NCI-H748 (cell line): Measurements from ENCODE around the gene SEC24D.

Experiments used
- DNase-seq: peaks from one replicate; lab custom pipeline; 2025; ENCODE audit not compliant: unreplicated experiment; lab: John Stamatoyannopoulos, UW

Gene SEC24D

GRCh38 chr4:118753685-118754084 is 82.2 kb downstream of the SEC24D start:
- DNase-seq: no peak

DNA sequence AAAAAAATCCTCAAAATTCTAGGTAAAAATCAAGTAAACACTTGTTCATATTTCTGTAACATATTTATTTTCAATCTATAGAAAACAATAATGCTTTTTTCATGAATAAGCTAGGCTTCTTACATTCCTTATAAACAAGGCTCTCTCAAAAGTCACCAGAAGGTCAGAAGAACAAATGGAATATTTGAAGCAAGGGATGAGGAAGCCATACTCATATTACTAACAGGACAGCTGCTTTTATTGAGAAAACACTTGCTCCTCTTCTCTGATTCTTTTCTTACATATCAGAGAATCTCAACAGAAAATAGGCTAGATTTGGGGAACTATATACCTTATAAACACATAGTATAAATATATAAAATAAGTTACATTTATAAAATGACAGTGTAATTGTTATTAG is 82.8 kb downstream of the SEC24D start:
- no peak for DNase-seq

GRCh38 chr4:118752551-118752950 is 83.4 kb downstream of the SEC24D start:
- no peak for DNase-seq

- no peak for DNase-seq
These were observed 84.2 kb downstream of the SEC24D start for GRCh38 chr4:118751629-118752323.

DNA sequence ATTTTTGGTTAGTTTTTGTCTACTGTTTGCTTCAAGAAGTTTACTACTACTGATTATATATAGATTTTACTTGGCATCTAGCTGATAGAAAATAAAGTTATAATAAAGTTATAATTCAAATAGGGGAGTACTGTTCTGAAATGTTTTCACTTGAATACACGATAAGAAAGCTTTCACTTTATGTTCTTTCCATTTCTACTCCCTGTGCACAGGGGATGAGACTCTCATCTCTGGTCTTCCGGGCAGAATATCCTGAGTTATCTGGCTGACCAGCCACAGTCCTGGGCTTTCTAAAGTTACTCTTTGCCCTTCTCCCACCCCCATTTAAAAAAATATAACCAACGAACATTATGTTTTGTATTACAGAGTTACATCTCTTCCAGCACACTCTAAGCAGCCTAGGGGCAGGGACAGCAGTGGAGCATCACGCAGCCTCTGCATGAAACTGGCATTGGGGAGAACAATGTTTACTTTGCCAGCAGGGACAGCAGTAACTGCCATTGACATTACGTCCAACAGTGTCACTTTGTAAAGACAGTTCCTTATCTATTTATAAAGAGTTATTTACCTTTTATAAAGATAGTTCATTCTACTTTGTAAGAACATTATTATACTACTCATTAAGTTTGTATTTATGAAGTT is 86.5 kb downstream of the SEC24D start:
- DNase-seq: peak; percentile 57

- peak; percentile 10 for DNase-seq
These were observed 89.5 kb downstream of the SEC24D start for GRCh38 chr4:118746251-118746919.

GRCh38 chr4:118745357-118745756 is 90.6 kb downstream of the SEC24D start:
- no peak for DNase-seq

- no peak for DNase-seq
These were observed 92.1 kb downstream of the SEC24D start for GRCh38 chr4:118743867-118744266.

GRCh38 chr4:118742050-118742449 is 93.9 kb downstream of the SEC24D start:
- DNase-seq: no peak

DNA sequence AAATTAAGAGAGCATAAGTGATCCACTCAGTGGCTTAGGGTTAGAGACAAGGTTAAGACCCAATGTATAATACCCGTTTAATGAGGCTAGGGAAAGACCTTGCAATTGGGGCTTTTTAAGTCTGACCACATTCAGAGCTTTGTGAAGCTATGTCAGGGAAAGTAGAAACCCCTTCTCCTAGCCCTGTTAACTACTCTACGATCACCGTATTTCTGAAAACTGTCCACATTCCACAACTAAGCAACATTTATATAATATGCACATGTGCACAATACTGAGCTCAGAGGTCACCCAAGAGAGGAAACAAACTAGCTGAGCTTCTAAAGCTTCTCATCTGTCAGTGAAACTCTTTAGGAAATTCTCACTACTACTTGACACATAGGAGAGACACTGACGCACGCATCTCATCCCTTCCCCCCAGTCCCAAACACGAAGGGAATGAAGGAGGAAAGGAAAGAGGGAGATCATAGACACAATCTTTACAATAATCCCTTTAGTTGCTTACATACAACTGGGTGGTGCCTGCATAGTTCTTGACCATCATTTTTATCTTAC is 94.5 kb downstream of the SEC24D start:
- DNase-seq: no peak

- peak; percentile 18 for DNase-seq
These were observed 95.1 kb downstream of the SEC24D start for GRCh38 chr4:118740869-118741268.

GRCh38 chr4:118739022-118739713 is 96.8 kb downstream of the SEC24D start:
- no peak for DNase-seq

- no peak for DNase-seq
These were observed 97.8 kb downstream of the SEC24D start for GRCh38 chr4:118738090-118738489.

DNA sequence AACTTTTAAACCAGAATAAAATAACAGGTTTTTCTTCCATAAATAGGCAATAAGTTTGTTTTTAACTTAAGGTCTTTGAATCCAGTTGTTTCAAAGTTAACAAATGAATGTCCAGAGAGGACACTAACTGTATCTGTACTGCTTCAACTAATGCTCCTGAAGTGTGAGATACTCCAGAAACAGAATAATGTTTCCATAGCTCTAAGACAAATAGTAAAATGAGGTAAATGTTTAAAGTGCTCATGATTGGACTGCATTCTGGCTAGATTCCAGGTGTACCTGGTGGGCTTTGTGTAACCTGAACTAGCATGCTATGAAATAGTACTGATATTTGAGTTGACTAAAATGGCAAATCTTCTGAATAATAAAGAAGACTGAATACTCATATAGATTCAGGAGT is 99.0 kb downstream of the SEC24D start:
- peak; percentile 18 for DNase-seq

- DNase-seq: no peak
These were observed 101.3 kb downstream of the SEC24D start for GRCh38 chr4:118734491-118735205.

DNA sequence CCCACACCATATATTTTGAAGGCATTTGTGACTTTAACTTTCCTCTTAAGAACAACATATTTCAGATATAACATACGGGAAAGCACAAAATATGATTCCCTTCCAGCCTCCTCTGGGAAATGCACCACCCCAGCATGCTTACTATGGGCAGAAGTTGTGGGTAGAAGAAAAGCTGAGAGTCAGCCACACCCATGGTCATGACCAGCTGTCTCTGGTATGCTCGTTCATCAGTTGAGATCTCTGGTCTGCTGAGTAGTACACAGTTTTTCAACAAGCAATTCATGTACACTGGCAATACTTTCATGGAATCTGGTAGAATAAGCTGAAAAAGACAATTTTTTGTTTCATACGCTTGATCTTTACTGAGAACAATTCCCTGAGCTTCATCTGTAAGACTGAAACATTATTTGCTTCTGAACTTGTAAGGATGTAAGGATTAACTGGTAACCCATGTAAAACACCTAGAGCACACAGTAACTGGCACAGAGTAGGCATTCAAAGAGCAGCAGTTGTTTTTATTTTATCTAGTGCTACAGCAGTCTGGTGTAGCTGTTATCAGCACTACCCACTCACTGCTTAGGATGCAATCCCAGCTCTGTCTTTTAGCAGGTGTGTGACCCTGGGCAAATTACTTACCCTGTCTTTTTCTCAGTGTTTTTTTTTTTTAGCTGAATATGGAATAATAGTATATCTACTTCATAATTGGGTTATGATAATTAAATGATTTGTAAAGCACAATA is 103.2 kb downstream of the SEC24D start:
- no peak for DNase-seq

DNA sequence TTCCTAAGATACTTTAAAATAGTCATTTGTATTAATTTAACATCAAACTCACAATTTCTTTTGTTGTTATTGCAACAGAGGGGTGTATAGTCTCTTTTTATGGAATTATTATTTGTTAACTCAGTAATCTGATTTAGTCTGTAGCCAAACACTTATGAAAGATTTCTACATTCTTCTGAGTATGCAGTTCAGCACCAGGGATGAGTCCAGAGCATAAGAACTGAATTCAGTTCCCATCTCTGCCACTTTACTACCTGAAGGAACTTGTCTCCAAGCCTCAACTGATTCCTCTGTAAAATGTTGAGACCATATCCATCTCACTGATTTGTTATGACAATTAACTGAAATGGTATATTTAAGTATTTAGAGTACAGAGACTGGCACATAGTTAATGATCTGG is 105.2 kb downstream of the SEC24D start:
- DNase-seq: no peak

- no peak for DNase-seq
These were observed 106.3 kb downstream of the SEC24D start for GRCh38 chr4:118729287-118730286.

DNA sequence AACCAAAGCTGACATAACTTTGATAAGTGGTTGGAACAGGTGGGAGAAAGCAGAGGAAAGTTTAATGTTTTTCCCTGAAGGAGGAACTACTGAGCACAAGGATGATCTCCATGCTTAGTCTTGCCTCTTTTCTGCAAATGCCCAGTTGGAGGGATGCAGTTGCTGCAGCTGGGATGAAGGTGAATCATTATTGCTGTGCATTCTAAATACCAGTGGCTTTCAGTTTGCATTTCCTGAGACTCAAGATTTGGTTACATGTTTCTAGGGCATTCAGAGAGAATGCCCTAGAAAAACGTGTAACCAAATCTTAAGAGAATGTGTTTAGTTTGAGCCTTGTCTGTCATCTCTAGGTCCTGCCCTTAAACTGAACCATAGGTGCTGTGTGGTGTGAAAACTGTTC is 108.6 kb downstream of the SEC24D start:
- no peak for DNase-seq
